ENCODE results near the gene ZFR2. TPM values are rescaled to one million over a fixed set of nuclear protein-coding genes. Genes with fewer than 3 reads are reported as not detected.

The ZFR2 gene
- total and polyA plus RNA-seq, 10 donors = 0.11 to 0.92 (median 0.33) TPM; not detected in 3

- peaks cover 0 to 6% (median 2%) of the 10 kb centered on the region in 6 donors for H3K36me3 ChIP-seq
- peaks cover 0 to 9% (median 0%) of the 10 kb centered on the region in 7 donors for H3K27me3 ChIP-seq (replicated peaks in 1 of 7)
- DNase-seq = no peak
- intact Hi-C loops (cut with DNase I; ENCODE audit: low total_unique reads) = loop anchor here (10.0 kb wide), 1 partner anchor 50 kb away; no protein-coding TSS in a partner anchor
- no peak overlapping the region for H3K4me3 ChIP-seq
- H3K9me3 ChIP-seq = no peaks in the 10 kb centered on the region
- no peaks in the 10 kb centered on the region for H3K4me1 ChIP-seq
- H3K27ac ChIP-seq = no peak overlapping the region
- WGBS, 5 donors = 60 to 70% (median 63%) methylated on average over 19 to 25 of the region's 25 CpGs
- TF ChIP-seq POLR2AphosphoS5 (IDR thresholded peaks at IDR 0.05) = no peak
- TF ChIP-seq CTCF (IDR thresholded peaks at IDR 0.05 in 8 of 11, conservative IDR thresholded peaks at IDR 0.05 in 3 of 11) = no peak
- TF ChIP-seq POLR2A (IDR thresholded peaks at IDR 0.05) = no peak
Measured at GRCh38 chr19:3774621-3775373, 94.0 kb downstream of the ZFR2 start.

GRCh38 chr19:3773814-3774515 is 94.9 kb downstream of the ZFR2 start:
- Histone ChIP-seq H3K4me1 (no peaks in the 10 kb centered on the region), H3K27ac (no peak overlapping the region), H3K27me3 (replicated peaks in 1 of 7) (peaks cover 0 to 4% (median 0%) of the 10 kb centered on the region in 7 donors), H3K9me3 (no peaks in the 10 kb centered on the region), H3K4me3 (no peak overlapping the region), H3K36me3 (peaks cover 0 to 15% (median 5%) of the 10 kb centered on the region in 6 donors)
- 79 to 90% (median 83%) methylated on average over 12 of the region's 12 CpGs for WGBS, 5 donors
- TF ChIP-seq POLR2AphosphoS5 (IDR thresholded peaks at IDR 0.05) = no peak
- no peak for TF ChIP-seq POLR2A (IDR thresholded peaks at IDR 0.05)
- TF ChIP-seq CTCF (IDR thresholded peaks at IDR 0.05 in 8 of 11, conservative IDR thresholded peaks at IDR 0.05 in 3 of 11) = no peak
- no peak for DNase-seq
- intact Hi-C loops (cut with DNase I; ENCODE audit: low total_unique reads) = loop anchor here (10.0 kb wide), 1 partner anchor 51 kb away; no protein-coding TSS in a partner anchor

- 59 to 78% (median 68%) methylated on average over 21 to 23 of the region's 23 CpGs for WGBS, 5 donors
Measured at GRCh38 chr19:3771906-3772455, 96.9 kb downstream of the ZFR2 start, which contains the start of gene RAX2. Gene RAX2 (minus strand): TSS chr19:3772228. CDS start chr19:3771742, 486 bp downstream.

More at GRCh38 chr19:3771906-3772455, 96.9 kb downstream of the ZFR2 start, which contains the start of gene RAX2:
- Histone ChIP-seq H3K27me3 (replicated peaks in 1 of 7) (no peaks in the 10 kb centered on the region), H3K27ac (no peak within 1 kb of the TSS), H3K4me3 (no peak within 1 kb of the TSS), H3K9me3 (no peaks in the 10 kb centered on the region), H3K36me3 (peaks cover 0 to 35% (median 23%) of the 10 kb centered on the region in 6 donors), H3K4me1 (peaks cover 0 to 5% (median 0%) of the 10 kb centered on the region in 6 donors)
- no peak for TF ChIP-seq POLR2A (IDR thresholded peaks at IDR 0.05)
- TF ChIP-seq CTCF (IDR thresholded peaks at IDR 0.05 in 8 of 11, conservative IDR thresholded peaks at IDR 0.05 in 3 of 11) = no peak
- no peak for TF ChIP-seq POLR2AphosphoS5 (IDR thresholded peaks at IDR 0.05)
- no peak for DNase-seq
- intact Hi-C loops (cut with DNase I; ENCODE audit: low total_unique reads) = loop anchor here (10.0 kb wide), 1 partner anchor 53 kb away; no protein-coding TSS in a partner anchor

Data from spleen (tissue), 11 donors.